ENCODE data around the gene CECR2.
"Not testable (repeated sequence)": the region's sequence is repeated elsewhere in the genome, so short reads cannot be mapped to it uniquely, and the experiment has no call there.

CECR2 gene

GRCh38 chr22:17402293-17402692 is 33.0 kb downstream of the CECR2 start:
- DNase-seq (ENCODE audit: low read depth, low spot score) = no peak

- no peak for DNase-seq (ENCODE audit: low read depth, low spot score)
Observed at GRCh38 chr22:17403906-17404305, 34.6 kb downstream of the CECR2 start.

- no peak for DNase-seq (ENCODE audit: low read depth, low spot score)
Observed at GRCh38 chr22:17407643-17408042, 38.4 kb downstream of the CECR2 start.

- no peak for DNase-seq (ENCODE audit: low read depth, low spot score)
Observed at GRCh38 chr22:17410576-17410975, 41.3 kb downstream of the CECR2 start.

GRCh38 chr22:17411213-17411612 is 42.0 kb downstream of the CECR2 start:
- DNase-seq (ENCODE audit: low read depth, low spot score) = no peak

GRCh38 chr22:17412232-17412631 is 43.0 kb downstream of the CECR2 start:
- DNase-seq (ENCODE audit: low read depth, low spot score) = no peak

GRCh38 chr22:17418890-17419324 is 49.6 kb downstream of the CECR2 start:
- no peak for DNase-seq (ENCODE audit: low read depth, low spot score)

- no peak for DNase-seq (ENCODE audit: low read depth, low spot score)
Observed at GRCh38 chr22:17419348-17419747, 50.1 kb downstream of the CECR2 start.

GRCh38 chr22:17422736-17423343 is 53.6 kb downstream of the CECR2 start:
- no peak for DNase-seq (ENCODE audit: low read depth, low spot score)

GRCh38 chr22:17423616-17424015 is 54.4 kb downstream of the CECR2 start:
- DNase-seq (ENCODE audit: low read depth, low spot score) = no peak

GRCh38 chr22:17427528-17427927 is 58.3 kb downstream of the CECR2 start:
- DNase-seq (ENCODE audit: low read depth, low spot score) = not testable (repeated sequence)

GRCh38 chr22:17429516-17429915 is 60.3 kb downstream of the CECR2 start:
- DNase-seq (ENCODE audit: low read depth, low spot score) = no peak

GRCh38 chr22:17430412-17430811 is 61.2 kb downstream of the CECR2 start:
- DNase-seq (ENCODE audit: low read depth, low spot score) = no peak

- no peak for DNase-seq (ENCODE audit: low read depth, low spot score)
Observed at GRCh38 chr22:17431179-17431578, 61.9 kb downstream of the CECR2 start.

GRCh38 chr22:17434856-17435255 is 65.6 kb downstream of the CECR2 start:
- DNase-seq (ENCODE audit: low read depth, low spot score) = no peak

- DNase-seq (ENCODE audit: low read depth, low spot score) = no peak
Observed at GRCh38 chr22:17435375-17435774, 66.1 kb downstream of the CECR2 start.

GRCh38 chr22:17436382-17436980 is 67.2 kb downstream of the CECR2 start:
- DNase-seq (ENCODE audit: low read depth, low spot score) = no peak

- DNase-seq (ENCODE audit: low read depth, low spot score) = no peak
Observed at GRCh38 chr22:17436981-17437412, 67.7 kb downstream of the CECR2 start.

GRCh38 chr22:17438026-17438425 is 68.8 kb downstream of the CECR2 start:
- DNase-seq (ENCODE audit: low read depth, low spot score) = no peak

- DNase-seq (ENCODE audit: low read depth, low spot score) = no peak
Observed at GRCh38 chr22:17441326-17441725, 72.1 kb downstream of the CECR2 start.

- DNase-seq (ENCODE audit: low read depth, low spot score) = no peak
Observed at GRCh38 chr22:17443405-17444203, 74.3 kb downstream of the CECR2 start.

- no peak for DNase-seq (ENCODE audit: low read depth, low spot score)
Observed at GRCh38 chr22:17444204-17444504, 74.9 kb downstream of the CECR2 start.

GRCh38 chr22:17446698-17447097 is 77.4 kb downstream of the CECR2 start:
- no peak for DNase-seq (ENCODE audit: low read depth, low spot score)
